Hematopoietic multipotent progenitor cell (in vitro differentiated cells): ENCODE results near the gene HOXB2. TPM values are rescaled to one million over a fixed set of nuclear protein-coding genes. Genes with fewer than 3 reads are reported as not detected.

Source experiments
- DNase-seq, 3 donors: peaks; one replicate each; pipeline ENCODE4 v3.0.0-alpha.2; 2011 to 2015; ENCODE audit warnings: low read depth in 2 of 3, low spot score in 2 of 3
- total RNA-seq: library from RNA; depleted of rRNA; stranded (reverse); fragments of >200 nt; gene quantifications from one replicate; pipeline ENCODE4 v1.2.3, GENCODE V29; 2012

The HOXB2 gene
- total RNA-seq, 1 donor = 10.8 TPM

GRCh38 chr17:48555258-48556228 lies 10.6 kb upstream of the HOXB2 start:
- peak in 2 of 3 donors; percentile 79 to 89 for DNase-seq

GRCh38 chr17:48554412-48555257 lies 9.7 kb upstream of the HOXB2 start:
- no peak for DNase-seq

- DNase-seq = no peak
Measured at GRCh38 chr17:48553826-48554225, 8.9 kb upstream of the HOXB2 start.

- DNase-seq = no peak
Measured at GRCh38 chr17:48553190-48553547, 8.3 kb upstream of the HOXB2 start.

GRCh38 chr17:48552466-48553189 lies 7.7 kb upstream of the HOXB2 start:
- no peak for DNase-seq

GRCh38 chr17:48551596-48552465 lies 6.9 kb upstream of the HOXB2 start:
- no peak for DNase-seq

GRCh38 chr17:48551214-48551555 lies 6.3 kb upstream of the HOXB2 start:
- no peak for DNase-seq

GRCh38 chr17:48550502-48551213 lies 5.7 kb upstream of the HOXB2 start:
- DNase-seq = no peak

GRCh38 chr17:48549914-48550501 lies 5.1 kb upstream of the HOXB2 start:
- no peak for DNase-seq

GRCh38 chr17:48549281-48549630 lies 4.3 kb upstream of the HOXB2 start:
- no peak for DNase-seq

- no peak for DNase-seq
Measured at GRCh38 chr17:48548523-48549280, 3.8 kb upstream of the HOXB2 start.

GRCh38 chr17:48547808-48548522 lies 3.1 kb upstream of the HOXB2 start:
- DNase-seq = peak; percentile 21 to 67 (median 62)

GRCh38 chr17:48546924-48547807 lies 2.3 kb upstream of the HOXB2 start:
- peak in 2 of 3 donors; percentile 80 to 96 for DNase-seq

GRCh38 chr17:48546137-48546923 lies 1.4 kb upstream of the HOXB2 start:
- no peak for DNase-seq

GRCh38 chr17:48545539-48545938 lies 630 bp upstream of the HOXB2 start:
- DNase-seq = no peak
